Panc1 (cell line): ENCODE measurements around the gene STPG1.

Source experiments
- POLR2AphosphoS5 ChIP-seq: IDR thresholded peaks from 2 replicates; pipeline ENCODE4 v1.6.1; 2012; ENCODE audit warnings: mild to moderate bottlenecking, low read depth, low read length, moderate library complexity
- TF ChIP-seq, protein P1 (sequence below): fragments of 450-650 bp; IDR thresholded peaks from 2 replicates; pipeline ENCODE4 v1.5.1; 2017; ENCODE audit warnings: mild to moderate bottlenecking

DNA sequence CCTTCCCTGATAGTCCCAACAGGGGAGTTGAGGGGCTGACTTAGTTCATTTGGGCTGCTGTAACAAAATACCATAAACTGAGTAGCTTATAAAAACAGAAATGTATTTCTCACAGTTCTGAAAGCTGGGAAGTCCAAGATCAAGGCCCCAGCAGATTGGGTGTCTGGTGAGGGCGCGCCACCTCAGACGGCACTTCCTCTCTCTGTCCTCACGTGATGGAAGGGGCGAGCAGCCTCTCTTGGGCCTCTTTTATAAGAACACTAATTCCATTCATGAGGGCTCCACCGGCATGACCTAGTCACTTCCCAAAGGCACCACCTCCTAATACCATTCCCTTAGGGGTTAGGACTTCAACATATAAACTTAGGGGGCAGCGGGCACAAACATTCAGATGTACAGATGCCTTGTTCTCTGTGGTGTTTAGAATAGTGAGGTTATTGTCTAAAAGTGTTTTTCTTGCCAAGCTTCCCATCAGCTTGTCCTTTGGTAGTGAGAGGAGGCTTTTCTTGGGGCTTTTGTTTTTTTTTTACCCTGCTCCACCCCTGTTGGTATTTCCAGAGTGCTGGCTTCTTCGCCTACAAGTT, 22.3 kb upstream of the STPG1 start:
- TF ChIP-seq, protein P1, sequence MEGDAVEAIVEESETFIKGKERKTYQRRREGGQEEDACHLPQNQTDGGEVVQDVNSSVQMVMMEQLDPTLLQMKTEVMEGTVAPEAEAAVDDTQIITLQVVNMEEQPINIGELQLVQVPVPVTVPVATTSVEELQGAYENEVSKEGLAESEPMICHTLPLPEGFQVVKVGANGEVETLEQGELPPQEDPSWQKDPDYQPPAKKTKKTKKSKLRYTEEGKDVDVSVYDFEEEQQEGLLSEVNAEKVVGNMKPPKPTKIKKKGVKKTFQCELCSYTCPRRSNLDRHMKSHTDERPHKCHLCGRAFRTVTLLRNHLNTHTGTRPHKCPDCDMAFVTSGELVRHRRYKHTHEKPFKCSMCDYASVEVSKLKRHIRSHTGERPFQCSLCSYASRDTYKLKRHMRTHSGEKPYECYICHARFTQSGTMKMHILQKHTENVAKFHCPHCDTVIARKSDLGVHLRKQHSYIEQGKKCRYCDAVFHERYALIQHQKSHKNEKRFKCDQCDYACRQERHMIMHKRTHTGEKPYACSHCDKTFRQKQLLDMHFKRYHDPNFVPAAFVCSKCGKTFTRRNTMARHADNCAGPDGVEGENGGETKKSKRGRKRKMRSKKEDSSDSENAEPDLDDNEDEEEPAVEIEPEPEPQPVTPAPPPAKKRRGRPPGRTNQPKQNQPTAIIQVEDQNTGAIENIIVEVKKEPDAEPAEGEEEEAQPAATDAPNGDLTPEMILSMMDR = no peak
- no peak for TF ChIP-seq POLR2AphosphoS5
